GM12878 (cell line): Measurements from ENCODE around the gene HPSE2. TPM values are rescaled to one million over a fixed set of nuclear protein-coding genes. Genes with fewer than 3 reads are reported as not detected.

Source experiments
- ATAC-seq: fragments of 200-7000 bp; cut with Tn5 transposase; 3 replicates; pipeline ENCODE4 v1.9.1; 2020; ENCODE audit warnings: mild to moderate bottlenecking, moderate library complexity
- BruUV-seq: library from RNA; stranded (reverse); fragments of 400-500 nt; replicated peaks from 2 replicates; lab custom pipeline; 2021; lab: Mats Ljungman, UMichigan
- CTCF ChIA-PET: fragments of 300-600 bp; sonication (Branson Sonifier 250); formaldehyde crosslinking; extraction: SDS; loops from one replicate; lab custom pipeline; 2021; ENCODE audit warnings: inconsistent platforms; lab: Yijun Ruan, JAX
- POLR2A ChIA-PET: fragments of 350-600 bp; formaldehyde crosslinking; extraction: SDS; loops from one replicate; lab custom pipeline; 2021; ENCODE audit warnings: inconsistent platforms; lab: Charles Lee
- RAD21 ChIA-PET: fragments of 300-600 bp; sonication (Branson Sonifier 250); formaldehyde crosslinking; loops from one replicate; lab custom pipeline; 2023; ENCODE audit warnings: antibody characterized with exemption; ENCODE audit not compliant: unreplicated experiment; lab: Charles Lee
- SMC1A ChIA-PET: fragments of 300-600 bp; sonication (Branson Sonifier 250); formaldehyde crosslinking; loops from one replicate; lab custom pipeline; 2023; ENCODE audit not compliant: unreplicated experiment, uncharacterized antibody; lab: Charles Lee
- DNase-seq: peaks from one replicate; pipeline ENCODE4 v3.0.0-alpha.2; 2011; ENCODE audit warnings: low read depth, low spot score
- FAIRE-seq: peaks from 3 replicates; lab custom pipeline; 2011; peaks lifted over from hg19 to GRCh38; lab: Jason Lieb, UNC
- H2AFZ ChIP-seq: 2 replicates; pipeline ENCODE4 v1.6.0; 2011; ENCODE audit warnings: low read depth, low read length, control low read depth; ENCODE audit not compliant: control insufficient read depth
- H3K27ac ChIP-seq: 2 replicates; pipeline ENCODE4 v1.5.1; 2011; ENCODE audit warnings: control low read depth; ENCODE audit not compliant: control insufficient read depth, insufficient read depth
- H3K27me3 ChIP-seq, 2 experiments: replicated peaks in 1 of 2; 2 replicates each; pipeline versions ENCODE4 v1.6.0 to v1.6.1; 2011; ENCODE audit warnings: low read length in 1 of 2; ENCODE audit not compliant: control insufficient read depth in 2 of 2, insufficient read depth in 2 of 2
- H3K36me3 ChIP-seq, 2 experiments: 2 replicates each; pipeline ENCODE4 v1.5.1; 2011; ENCODE audit warnings: low read length in 1 of 2; ENCODE audit not compliant: control insufficient read depth in 2 of 2, insufficient read depth in 2 of 2
- H3K4me1 ChIP-seq: 2 replicates; pipeline ENCODE4 v1.6.1; 2011; ENCODE audit warnings: mild to moderate bottlenecking, low read length, moderate library complexity, mixed read lengths; ENCODE audit not compliant: control insufficient read depth, insufficient read depth
- H3K4me2 ChIP-seq: 2 replicates; pipeline ENCODE4 v1.6.0; 2011; ENCODE audit warnings: control low read depth; ENCODE audit not compliant: control insufficient read depth, insufficient read depth
- H3K4me3 ChIP-seq: fragments of 200-600 bp; sonication (generic); 2 replicates; pipeline ENCODE4 v1.5.1; 2016
- H3K79me2 ChIP-seq: 2 replicates; pipeline ENCODE4 v1.6.0; 2011; ENCODE audit warnings: low read length; ENCODE audit not compliant: control insufficient read depth, insufficient read depth
- H3K9ac ChIP-seq: 2 replicates; pipeline ENCODE4 v1.8.0; 2011; ENCODE audit warnings: low read length, control low read depth, mixed read lengths; ENCODE audit not compliant: control insufficient read depth, insufficient read depth
- H3K9me3 ChIP-seq: replicated peaks from 3 replicates; pipeline ENCODE4 v1.5.1; 2011; ENCODE audit warnings: mild to moderate bottlenecking, low read length; ENCODE audit not compliant: control insufficient read depth, insufficient read depth
- H4K20me1 ChIP-seq: 2 replicates; pipeline ENCODE4 v1.6.0; 2011; ENCODE audit not compliant: control insufficient read depth, insufficient read depth
- BHLHE40 ChIP-seq, 2 experiments: fragments of 450-650 bp in 1 of 2; IDR thresholded peaks; 2 replicates each; pipeline ENCODE4 v1.6.1; 2011 to 2017; ENCODE audit warnings: low read depth in 2 of 2, borderline replicate concordance in 1 of 2, improper control_type of control experiment in 1 of 2, low read length in 1 of 2, mild to moderate bottlenecking in 1 of 2
- HDAC2 ChIP-seq: fragments of 200-600 bp; sonication (generic); IDR thresholded peaks from 2 replicates; pipeline ENCODE4 v1.6.1; 2017
- IRF3 ChIP-seq: fragments of 450-650 bp; IDR thresholded peaks from 2 replicates; pipeline ENCODE4 v1.6.1; 2014; ENCODE audit warnings: mild to moderate bottlenecking
- MYC ChIP-seq: IDR thresholded peaks from 2 replicates; pipeline ENCODE4 v1.6.1; 2011; ENCODE audit warnings: mild to moderate bottlenecking, low read length, moderate library complexity, inconsistent platforms; ENCODE audit not compliant: insufficient read depth, insufficient replicate concordance, insufficient read length, severe bottlenecking
- TCF3 ChIP-seq: IDR thresholded peaks from 2 replicates; pipeline ENCODE4 v1.6.1; 2012; ENCODE audit warnings: low read depth, mild to moderate bottlenecking, low read length, borderline replicate concordance; ENCODE audit not compliant: insufficient read depth
- ZNF207 ChIP-seq: fragments of 450-650 bp; IDR thresholded peaks from 2 replicates; pipeline ENCODE4 v1.6.1; 2014; ENCODE audit warnings: antibody characterized with exemption, mild to moderate bottlenecking, borderline replicate concordance
- WGBS: methylation state at CpG from one replicate; pipeline ENCODE4 v1.1.6; 2016; ENCODE audit warnings: low lambda C conversion rate; ENCODE audit not compliant: insufficient replicate concordance, insufficient coverage; ENCODE audit errors: missing lambda C conversion rate; 5-methylcytosine and 5-hydroxymethylcytosine counted together
- in situ Hi-C: fragments of 300-500 bp; cut with MboI; formaldehyde crosslinking; loops from 9 replicates; pipeline ENCODE4 v1.14.3; 2018; ENCODE audit warnings: mixed read lengths
- intact Hi-C: fragments of 100-400 bp; cut with micrococcal nuclease; formaldehyde crosslinking; loops from one replicate; pipeline ENCODE4 v1.14.2; 2022; ENCODE audit not compliant: unreplicated experiment
- polyA plus RNA-seq, 11 experiments: library from polyadenylated mRNA; depleted of rRNA in 4 of 11; unstranded in 6 of 11; stranded (reverse) in 5 of 11; fragments of >200 nt; fragmentation: Nextera tagmentation in 4 of 11; fragmentation: Illumina TruSeq in 1 of 11; extraction: Ambion mirVana in 4 of 11; extraction: Trizol in 1 of 11; gene quantifications; 1 replicate in 1 of 11; 2 replicates in 10 of 11; pipeline versions ENCODE4 v1.2.1 to v1.2.3, GENCODE V29; 2011 to 2016; ENCODE audit warnings: inconsistent platforms in 2 of 11, missing spikeins in 2 of 11, low read depth in 1 of 11
- total RNA-seq, 4 experiments: library from RNA; depleted of rRNA in 3 of 4; stranded (reverse); fragments of >200 nt in 3 of 4; fragmentation: Illumina TruSeq in 1 of 4; extraction: Trizol in 1 of 4; gene quantifications; 2 replicates each; pipeline versions ENCODE4 v1.2.1 to v1.2.3, GENCODE V29; 2013 to 2021
- TF ChIP-seq, protein P1 (sequence below): IDR thresholded peaks from 2 replicates; pipeline ENCODE4 v1.6.1; 2011; ENCODE audit warnings: mild to moderate bottlenecking, low read depth, low read length, moderate library complexity; ENCODE audit not compliant: insufficient replicate concordance

The HPSE2 gene
- total and polyA plus RNA-seq, 10 of the 15 experiments (the other 5 are each of a cell fraction or from before 2014, with no cell fraction given): 0.06 TPM; not detected in 9

DNA sequence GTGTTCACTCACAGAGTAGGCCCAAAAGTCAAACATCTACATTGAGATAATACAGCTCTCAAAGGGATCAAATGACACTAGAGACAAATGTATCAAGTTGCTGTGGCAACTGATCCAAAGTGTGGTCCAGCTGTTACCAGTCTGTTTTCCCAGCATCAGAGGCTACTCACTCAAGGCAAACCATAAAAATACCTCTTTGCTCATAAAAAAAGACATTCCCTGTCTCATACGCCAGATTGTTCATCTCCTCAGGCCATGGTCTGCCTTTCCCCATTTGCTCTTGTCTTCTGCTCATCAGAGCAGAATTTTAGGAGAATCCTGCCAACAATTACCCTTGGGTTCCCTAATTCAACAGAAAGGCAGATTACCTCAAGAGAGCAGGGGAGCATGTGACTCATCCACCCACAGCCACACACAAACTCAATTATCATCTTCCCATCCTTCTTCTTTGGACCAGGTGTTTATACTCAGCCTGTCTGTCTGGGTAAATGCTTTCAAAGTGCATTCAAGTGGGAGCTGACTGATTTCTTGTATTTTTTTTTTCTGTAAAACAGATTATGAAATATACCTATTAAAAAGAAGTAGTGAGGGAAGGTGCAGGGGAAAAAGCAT is 562.4 kb downstream of the HPSE2 start:
- H3K9ac ChIP-seq: no peak overlapping the region
- H3K79me2 ChIP-seq: no peaks in the 10 kb centered on the region
- 25% methylated on average over 1 of the region's 1 CpG for WGBS
- no peak overlapping the region for H3K27ac ChIP-seq
- CTCF ChIA-PET: interaction anchor here (0.7 to 1.2 kb wide), 4 partner anchors 10 to 597 kb away, joined by 3 to 5 read pairs (median 3); no protein-coding TSS in a partner anchor
- POLR2A ChIA-PET: no interaction called here
- no peaks in the 10 kb centered on the region for H3K9me3 ChIP-seq
- SMC1A ChIA-PET: no interaction called here
- no peaks in the 10 kb centered on the region for H4K20me1 ChIP-seq
- DNase-seq (no peak), ATAC-seq (no peak), FAIRE-seq (no peak)
- BruUV-seq: no TSS peak
- RAD21 ChIA-PET: no interaction called here
- no peak overlapping the region for H3K4me3 ChIP-seq
- intact Hi-C loops: no loop called here
- H3K4me1 ChIP-seq: no peaks in the 10 kb centered on the region
- H3K4me2 ChIP-seq: no peak overlapping the region
- no peak for TF ChIP-seq IRF3
- no peak for TF ChIP-seq HDAC2
- TF ChIP-seq, protein P1, sequence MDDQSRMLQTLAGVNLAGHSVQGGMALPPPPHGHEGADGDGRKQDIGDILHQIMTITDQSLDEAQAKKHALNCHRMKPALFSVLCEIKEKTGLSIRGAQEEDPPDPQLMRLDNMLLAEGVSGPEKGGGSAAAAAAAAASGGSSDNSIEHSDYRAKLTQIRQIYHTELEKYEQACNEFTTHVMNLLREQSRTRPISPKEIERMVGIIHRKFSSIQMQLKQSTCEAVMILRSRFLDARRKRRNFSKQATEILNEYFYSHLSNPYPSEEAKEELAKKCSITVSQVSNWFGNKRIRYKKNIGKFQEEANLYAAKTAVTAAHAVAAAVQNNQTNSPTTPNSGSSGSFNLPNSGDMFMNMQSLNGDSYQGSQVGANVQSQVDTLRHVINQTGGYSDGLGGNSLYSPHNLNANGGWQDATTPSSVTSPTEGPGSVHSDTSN: no peak
- no peak for TF ChIP-seq BHLHE40 (IDR thresholded peaks at IDR 0.05; ENCODE audit: borderline replicate concordance in 1 of 2, low read depth in 2 of 2, low read length in 1 of 2)
- no peak for TF ChIP-seq MYC
- TF ChIP-seq TCF3: no peak
- no peak for TF ChIP-seq ZNF207
- no peak overlapping the region for H2AFZ ChIP-seq
- in situ Hi-C loops: no loop called here
- H3K27me3 ChIP-seq: no peaks in the 10 kb centered on the region
- H3K36me3 ChIP-seq: no peaks in the 10 kb centered on the region
